GM21526 (cell line): ENCODE data around the gene LPAR1.
"Not testable (repeated sequence)": the region's sequence is repeated elsewhere in the genome, so short reads cannot be mapped to it uniquely, and the experiment has no call there.

Experiments
- ATAC-seq: cut with Tn5 transposase; IDR thresholded peaks from one replicate; pipeline ENCODE4 v1.9.1; 2021; ENCODE audit warnings: moderate library complexity; ENCODE audit not compliant: unreplicated experiment, low FRiP score

Gene LPAR1

DNA sequence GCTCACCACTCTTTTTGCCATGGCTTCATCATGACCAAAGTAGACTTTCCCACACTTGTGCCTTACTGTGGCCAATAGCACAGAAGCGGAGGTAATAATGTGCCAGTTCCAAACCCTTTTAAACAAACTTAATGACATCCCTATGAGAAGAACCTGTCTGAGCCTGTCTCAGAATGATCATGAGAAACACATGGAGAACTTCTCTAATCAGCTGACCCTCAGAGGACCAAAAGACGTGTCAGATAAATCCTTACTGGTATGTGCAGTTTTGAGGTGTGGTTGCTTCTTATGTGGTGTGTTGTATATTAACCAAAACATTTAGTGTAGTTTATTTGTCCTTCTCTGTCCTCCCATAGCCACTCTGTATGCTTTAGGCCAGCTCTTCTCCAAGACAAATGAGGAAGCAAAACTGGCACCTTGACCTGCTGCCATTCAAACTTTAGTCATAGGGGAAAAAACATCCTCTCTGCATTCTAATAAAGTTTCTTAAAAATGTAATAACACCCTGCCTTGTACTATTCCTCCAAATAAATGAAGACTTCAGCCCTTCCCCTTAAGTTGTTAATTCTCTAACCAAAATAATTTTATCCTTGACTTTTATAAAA, 200.8 kb downstream of the LPAR1 start:
- no peak for ATAC-seq

DNA sequence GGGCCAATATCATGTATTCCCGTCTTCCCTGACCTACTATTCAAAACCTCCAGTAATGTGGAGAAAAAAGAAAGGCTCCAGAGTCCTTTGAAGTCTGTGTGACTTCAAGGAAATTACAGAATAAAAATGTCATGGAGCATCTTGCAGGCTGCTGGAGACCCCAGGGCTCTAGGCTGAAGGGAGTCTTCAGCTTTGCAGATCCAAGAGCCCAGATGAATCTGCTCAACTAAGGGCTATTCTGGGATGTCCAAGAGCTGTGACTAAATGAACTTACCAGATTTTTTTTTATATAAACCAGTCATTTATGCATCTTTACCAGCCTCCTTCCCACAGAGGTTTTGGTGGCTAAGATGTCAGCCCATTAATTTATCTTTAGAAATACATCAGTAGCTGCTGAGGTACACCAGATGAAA, 202.4 kb downstream of the LPAR1 start:
- no peak for ATAC-seq

DNA sequence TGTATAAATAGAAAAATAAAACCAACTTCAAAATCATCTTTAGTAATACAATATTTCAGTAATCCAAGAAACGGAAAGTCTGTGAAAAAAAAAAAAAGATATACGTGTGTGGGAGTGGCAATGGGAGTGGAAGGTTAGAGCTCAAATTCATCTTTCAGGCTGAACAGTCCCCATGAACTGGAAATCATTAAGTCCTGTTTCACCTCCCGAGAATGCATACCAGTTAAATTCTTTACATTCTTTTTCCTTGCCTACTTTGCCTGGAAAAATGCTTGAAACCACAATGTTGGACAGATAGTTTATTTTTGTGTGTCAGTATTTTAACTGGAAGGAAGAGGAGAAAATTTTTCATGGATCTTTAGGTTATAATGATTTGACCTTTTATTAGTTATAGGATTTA, 202.9 kb downstream of the LPAR1 start:
- ATAC-seq = no peak

DNA sequence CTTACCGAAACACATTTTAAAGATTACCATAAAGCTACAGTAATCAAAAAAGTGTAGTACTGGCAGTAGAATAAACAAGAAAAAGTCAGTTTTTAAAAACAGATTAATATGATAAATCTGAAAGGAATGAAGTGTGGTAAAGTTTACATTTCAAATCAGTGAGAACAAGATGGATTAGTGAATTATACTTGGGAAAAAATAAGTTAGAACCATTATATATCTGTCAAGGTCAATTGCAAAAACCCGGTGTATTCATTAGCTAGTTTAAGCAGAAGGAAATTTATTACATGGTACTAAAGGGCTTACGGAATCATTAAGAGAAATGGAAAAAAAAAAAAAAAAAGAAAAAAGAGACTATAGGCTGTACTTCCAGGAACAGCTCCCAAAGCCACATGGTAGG, 205.3 kb downstream of the LPAR1 start:
- ATAC-seq = no peak

DNA sequence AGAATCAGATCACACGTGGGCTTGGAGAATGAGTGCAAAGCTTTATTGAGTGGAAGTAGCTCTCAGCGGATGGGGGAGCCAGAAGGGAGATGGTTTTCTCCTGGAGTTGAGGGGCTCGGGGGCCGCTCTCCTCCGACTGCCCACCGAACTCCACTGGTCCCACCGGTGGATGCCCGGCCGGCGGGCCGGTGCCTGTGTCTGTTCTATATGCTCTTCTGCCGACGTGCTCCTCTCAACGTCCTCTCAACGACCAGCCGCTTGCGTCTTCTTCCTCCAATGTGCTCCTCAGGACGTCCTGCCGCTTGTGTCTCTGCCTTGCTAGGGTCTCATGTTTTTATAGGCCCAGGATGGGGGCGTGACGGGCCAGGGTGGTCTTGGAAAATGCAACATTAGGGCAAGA, 207.8 kb downstream of the LPAR1 start:
- no peak for ATAC-seq

DNA sequence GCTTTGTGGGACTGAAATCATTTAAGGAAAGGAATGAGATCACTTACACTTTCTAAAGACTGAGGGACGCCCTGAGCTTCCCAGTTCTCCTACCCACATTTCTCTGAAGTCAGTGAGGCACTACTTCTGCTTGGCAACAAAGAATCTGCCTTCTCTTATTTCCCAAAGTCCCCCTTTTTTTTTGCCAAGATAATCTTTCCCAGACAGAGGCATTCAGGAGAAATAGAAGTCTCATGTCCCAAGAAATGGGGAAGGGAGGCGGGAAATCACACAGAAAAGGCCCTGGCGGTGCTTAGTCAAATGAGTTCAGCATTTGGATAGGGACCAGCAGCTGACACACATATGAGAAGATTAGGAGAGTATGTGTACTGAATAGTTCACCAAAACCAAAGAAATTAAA, 210.0 kb downstream of the LPAR1 start:
- no peak for ATAC-seq

DNA sequence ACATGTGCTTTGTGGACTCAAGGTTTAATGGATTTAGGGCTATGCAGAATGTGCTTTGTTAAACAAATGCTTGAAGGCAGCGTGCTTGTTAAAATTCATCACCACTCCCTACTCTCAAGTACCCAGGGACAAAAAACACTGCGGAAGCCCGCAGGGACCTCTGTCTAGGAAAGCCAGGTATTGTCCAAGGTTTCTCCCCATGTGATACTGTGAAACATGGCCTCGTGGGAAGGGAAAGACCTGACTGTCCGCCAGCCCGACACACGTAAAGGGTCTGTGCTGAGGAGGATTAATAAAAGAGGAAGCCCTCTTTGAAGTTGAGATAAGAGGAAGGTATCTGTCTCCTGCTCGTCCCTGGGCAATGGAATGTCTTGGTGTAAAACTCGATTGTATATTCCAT, 211.9 kb downstream of the LPAR1 start:
- ATAC-seq = not testable (repeated sequence)

DNA sequence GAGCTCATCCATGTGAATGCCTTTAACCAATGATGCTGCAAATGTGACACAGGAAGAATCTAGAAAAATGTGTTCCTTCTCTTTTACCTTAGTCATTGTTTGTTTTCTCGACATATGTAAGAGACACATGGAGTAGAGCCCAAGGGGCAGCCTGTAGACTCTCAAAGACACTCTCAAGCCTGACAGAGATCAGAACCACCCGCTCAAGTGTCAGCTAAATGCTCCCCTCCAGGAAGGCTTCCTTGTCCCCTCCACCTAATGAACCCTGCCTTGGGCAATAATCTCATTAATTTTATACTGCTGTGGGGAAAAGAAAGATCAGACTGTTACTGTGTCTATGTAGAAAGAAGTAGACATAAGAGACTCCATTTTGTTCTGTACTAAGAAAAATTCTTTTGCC, 212.3 kb downstream of the LPAR1 start:
- ATAC-seq = no peak

DNA sequence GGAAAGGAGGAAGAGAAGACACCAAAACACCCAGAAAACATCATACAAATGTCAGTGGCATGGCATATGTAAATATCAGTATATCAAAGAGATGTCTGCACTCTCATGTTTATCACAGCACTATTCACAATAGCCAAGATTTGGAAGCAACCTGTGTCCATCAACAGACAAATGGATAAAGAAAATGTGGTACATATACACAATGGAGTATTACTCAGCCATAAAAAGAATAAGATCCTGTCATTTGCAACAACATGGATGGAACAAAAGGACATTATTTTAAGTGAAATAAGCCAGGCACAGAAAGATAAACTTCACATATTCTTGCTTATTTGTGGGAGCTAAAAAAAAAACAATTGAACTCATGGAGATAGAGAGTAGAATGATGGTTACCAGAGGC, 213.1 kb downstream of the LPAR1 start:
- ATAC-seq = not testable (repeated sequence)
